Nucleus accumbens (tissue), 56 donors: ENCODE data around the gene PGAP2.
A peak's percentile ranks its signal among the peaks of the same experiment; 100 is the strongest.
"Not testable (repeated sequence)": the region's sequence is repeated elsewhere in the genome, so short reads cannot be mapped to it uniquely, and the experiment has no call there.

Source experiments
- DNase-seq, 56 donors: peaks; one replicate each; lab custom pipeline; 2025; lab: John Stamatoyannopoulos, UW

Gene PGAP2

GRCh38 chr11:3802011-3802790, 6.2 kb upstream of the PGAP2 start:
- no peak for DNase-seq

DNA sequence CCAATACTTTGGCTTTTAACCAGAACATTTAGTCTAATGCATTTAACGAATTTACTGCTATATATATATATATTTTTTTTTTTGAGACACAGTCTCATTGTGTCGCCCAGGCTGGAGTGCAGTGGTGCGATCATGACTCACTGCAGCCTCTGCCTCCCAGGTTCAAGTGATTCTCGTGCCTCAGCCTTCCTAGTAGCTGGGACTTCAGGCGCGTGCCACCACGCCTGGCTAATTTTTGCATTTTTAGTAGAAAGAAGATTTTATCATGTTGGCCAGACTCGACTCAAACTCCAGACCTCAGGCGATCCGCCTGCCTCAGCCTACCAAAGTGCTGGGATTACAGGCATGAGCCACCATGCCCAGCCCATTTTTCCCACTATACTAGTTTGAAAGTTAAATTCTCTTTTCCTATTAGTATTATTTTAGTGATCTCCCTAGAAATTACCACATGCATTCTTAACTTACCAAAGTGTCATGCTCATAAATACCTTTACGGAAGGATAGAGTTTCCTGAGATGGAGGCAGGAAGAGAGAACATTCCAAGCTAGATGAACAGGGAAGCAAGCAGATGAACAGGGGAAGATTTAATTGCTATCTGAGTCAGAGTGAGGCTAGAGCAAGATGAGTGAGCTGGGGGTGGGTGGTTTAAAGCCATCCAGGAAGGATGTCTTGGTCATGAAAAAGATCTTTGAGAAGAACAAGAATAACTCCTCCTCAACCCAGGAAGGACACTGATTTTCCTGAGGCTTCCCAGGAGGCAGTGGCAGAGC, 4.4 kb upstream of the PGAP2 start:
- no peak for DNase-seq

DNA sequence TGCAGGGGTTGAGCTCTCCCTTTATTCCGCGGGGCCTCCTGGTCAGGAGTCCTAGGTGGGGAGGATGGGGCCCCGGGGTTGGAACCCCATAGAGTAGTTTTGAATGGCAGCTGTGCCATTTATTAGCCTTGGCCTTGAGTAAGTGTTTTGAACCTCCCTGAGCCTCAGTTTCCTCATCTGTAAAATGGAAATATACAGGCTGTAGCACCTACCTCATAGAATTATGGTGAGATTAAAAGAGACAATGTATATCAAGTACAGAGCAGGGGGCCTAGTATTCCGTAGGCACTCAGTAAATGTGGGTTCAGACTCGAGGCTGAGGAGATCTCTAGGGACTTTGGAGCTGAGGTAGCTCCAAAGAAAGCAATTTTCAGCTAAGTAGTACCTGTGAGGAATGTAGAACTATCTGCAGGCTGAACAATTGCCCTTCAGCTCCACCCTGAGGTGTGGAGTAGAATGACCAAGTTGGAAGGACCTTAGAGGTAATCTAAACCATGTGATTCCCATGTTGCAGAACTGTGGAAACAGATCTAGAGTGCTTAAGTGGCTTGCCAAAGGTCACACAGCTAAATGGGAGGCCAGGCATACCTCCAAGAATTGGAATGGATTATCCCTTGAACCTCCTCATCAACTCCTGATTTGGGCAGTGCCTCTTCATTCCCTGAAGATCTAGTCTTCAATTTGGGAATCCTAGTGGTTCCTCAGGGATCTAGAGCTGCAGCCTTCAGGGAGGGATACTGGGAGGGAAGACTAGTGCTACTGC, 682 bp downstream of the PGAP2 start:
- no peak for DNase-seq

DNA sequence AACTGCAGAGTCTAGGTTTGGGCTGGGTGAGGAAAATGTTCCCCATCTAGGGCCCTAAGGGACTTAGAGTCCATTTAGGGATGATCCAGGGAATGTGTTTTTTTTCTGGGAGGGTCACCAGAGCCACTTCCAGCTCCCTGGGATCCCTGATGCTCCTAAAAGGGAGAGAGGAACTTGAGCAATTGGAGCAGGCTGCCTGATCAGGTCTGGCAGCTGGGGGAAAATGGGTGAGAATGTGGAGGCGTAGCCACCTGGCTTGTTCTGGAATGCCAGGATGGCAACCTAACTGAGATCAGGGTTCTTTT, 1.2 kb downstream of the PGAP2 start:
- no peak for DNase-seq

- no peak for DNase-seq
Observed at GRCh38 chr11:3810446-3810845, 2.1 kb downstream of the PGAP2 start.

GRCh38 chr11:3810951-3811350, 2.6 kb downstream of the PGAP2 start:
- peak in 1 of 56 donors; percentile 6 for DNase-seq

DNA sequence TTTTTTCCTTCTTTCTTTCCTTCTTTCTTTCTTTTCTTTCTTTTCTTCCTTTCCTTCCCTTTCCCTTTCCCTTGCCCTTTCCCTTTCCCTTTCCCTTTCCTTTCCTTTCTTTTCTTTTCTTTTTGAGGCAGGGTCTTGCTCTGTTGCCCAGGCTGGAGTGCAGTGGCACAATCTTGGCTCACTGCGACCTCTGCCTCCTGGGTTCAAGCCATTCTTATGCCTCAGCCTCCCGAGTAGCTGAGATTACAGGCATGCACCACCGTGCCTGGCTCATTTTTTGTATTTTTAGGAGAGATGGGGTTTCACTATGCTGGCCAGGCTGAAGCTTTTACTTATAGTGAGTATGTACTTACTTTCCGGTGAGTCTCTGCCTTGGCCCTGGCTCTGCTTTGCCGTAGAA, 6.5 kb downstream of the PGAP2 start:
- DNase-seq, result not testable (repeated sequence)

DNA sequence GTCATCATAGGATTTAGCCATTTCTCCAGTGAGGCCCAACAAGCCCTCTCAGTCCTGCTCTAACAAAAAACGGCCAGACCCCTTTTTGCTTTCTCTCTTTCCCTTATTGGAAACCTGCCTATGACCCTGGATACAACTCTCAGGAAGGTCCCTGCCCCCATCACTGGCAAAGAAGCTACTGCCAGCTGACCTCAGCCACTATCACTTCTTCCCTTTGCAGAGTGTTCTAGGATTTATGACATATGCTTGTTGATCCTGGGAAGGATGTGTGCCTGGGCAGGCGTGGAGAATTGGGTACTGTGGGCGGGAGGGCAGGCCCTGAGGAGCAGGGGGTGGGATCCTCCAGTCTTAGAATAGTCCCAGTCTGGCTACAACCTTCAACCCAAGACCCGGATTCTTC, 7.5 kb downstream of the PGAP2 start:
- DNase-seq, result no peak

DNA sequence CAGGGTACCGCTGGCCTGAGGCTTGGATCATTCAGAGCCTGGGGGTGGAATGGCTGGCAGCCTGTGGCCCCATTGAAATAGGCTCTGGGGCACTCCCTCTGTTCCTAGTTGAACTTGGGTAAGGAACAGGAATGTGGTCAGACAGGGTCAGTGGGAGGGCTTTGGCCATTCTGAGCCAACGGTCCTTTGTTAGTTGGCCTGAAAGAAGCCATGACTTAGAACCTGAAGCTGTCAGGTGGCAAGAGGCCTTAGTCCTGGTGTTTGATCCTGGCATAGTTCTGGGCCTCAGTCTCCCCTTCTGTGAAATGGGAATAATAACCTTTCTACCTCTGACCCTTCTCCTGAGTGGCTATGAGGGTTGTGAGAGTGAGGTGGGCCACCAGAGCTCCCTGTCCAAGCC, 8.3 kb downstream of the PGAP2 start:
- no peak for DNase-seq

- DNase-seq, result no peak
Observed at GRCh38 chr11:3817181-3817800, 8.9 kb downstream of the PGAP2 start.

GRCh38 chr11:3820971-3821370, 12.6 kb downstream of the PGAP2 start:
- no peak for DNase-seq

- DNase-seq, result no peak
Observed at GRCh38 chr11:3822312-3822711, 14.0 kb downstream of the PGAP2 start.

- peak in 1 of 56 donors; percentile 48 for DNase-seq
Observed at GRCh38 chr11:3823303-3823702, 14.9 kb downstream of the PGAP2 start.

- no peak for DNase-seq
Observed at GRCh38 chr11:3823762-3824506, 15.6 kb downstream of the PGAP2 start.

DNA sequence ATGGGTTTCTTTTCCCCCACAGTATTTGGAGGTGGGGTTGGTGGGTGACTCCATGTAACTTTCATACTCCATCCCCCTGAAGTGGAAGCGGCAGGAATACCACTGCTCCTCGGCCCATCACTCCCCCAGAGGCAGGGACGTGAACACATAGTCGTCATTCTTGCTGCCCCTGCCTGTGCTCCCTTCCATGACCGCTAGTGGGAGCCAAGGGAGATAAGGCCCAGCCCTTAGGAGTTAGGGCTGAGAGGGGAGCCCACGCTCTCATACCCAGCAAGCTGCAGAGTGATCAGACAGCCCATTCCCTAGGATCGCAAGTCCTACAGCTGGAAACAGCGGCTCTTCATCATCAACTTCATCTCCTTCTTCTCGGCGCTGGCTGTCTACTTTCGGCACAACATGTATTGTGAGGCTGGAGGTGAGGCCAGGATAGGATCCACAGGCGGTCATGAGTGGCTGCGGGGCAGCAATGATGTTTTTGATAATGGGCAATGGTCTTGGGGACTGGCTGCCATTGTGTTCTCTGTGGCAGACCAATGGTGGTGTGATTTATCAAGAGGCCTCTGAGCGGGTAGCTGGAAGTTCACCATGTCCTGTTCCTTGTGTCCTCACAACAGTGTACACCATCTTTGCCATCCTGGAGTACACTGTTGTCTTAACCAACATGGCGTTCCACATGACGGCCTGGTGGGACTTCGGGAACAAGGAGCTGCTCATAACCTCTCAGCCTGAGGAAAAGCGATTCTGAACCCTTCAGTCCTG, 16.5 kb downstream of the PGAP2 start:
- DNase-seq, result peak in 41 of 56 donors; percentile 16 to 81 (median 43)

DNA sequence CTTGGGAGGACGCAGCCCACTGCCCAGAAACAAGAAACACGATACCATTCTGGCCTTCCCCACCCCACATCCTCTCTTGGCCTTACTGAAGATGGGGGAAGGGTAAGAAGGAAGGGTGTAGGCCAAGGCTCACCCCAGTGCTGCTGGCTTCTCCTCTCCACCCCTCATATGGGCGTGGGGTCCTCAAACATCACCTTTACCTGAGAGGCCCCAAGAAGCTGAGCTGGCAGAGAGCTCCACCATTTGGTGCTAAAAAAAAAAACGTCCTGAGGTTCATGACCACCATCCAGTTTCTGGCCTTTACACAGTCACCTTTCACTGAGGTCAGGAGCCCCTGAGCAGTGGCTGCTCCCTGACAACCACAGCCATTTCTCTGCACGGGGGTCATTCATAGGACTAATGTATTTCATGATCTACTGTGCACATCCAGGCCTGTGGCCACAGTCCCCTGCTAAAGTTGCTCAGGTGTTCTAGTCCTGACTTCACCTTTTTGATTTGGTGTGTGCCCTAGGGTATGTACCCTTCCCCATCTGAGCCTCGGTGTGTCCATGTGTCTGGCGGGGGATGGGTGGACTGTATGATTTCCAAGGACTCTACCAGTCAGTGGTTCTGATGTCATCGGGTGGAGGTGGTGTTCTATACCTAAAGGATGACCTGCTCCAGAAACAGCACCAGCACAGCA, 17.3 kb downstream of the PGAP2 start:
- DNase-seq, result no peak

GRCh38 chr11:3826721-3827120, 18.4 kb downstream of the PGAP2 start:
- DNase-seq, result peak in 49 of 56 donors; percentile 25 to 93 (median 77)

- peak in 21 of 56 donors; percentile 12 to 61 (median 37) for DNase-seq
Observed at GRCh38 chr11:3827434-3828186, 19.2 kb downstream of the PGAP2 start.
